Endothelial cell of umbilical vein (primary cell): ENCODE results near the gene CDX1. TPM values are rescaled to one million over a fixed set of nuclear protein-coding genes. Genes with fewer than 3 reads are reported as not detected.

Experiments
- BruUV-seq: library from RNA; stranded (reverse); fragments of 400-500 nt; replicated peaks from 2 replicates; lab custom pipeline; 2021; lab: Mats Ljungman, UMichigan
- CTCF ChIA-PET: fragments of 300-600, 350-600 bp; sonication (Branson Sonifier 250); formaldehyde crosslinking; loops from one replicate; lab custom pipeline; 2021; ENCODE audit warnings: antibody characterized with exemption, inconsistent platforms; lab: Charles Lee
- POLR2A ChIA-PET: fragments of 300-600, 350-600 bp; sonication (Branson Sonifier 250); formaldehyde crosslinking; loops from one replicate; lab custom pipeline; 2021; ENCODE audit warnings: antibody characterized with exemption, inconsistent platforms; lab: Charles Lee
- DNase-seq: peaks from one replicate; pipeline ENCODE4 v3.0.0-alpha.2; 2011; ENCODE audit warnings: low read depth, low spot score
- FAIRE-seq: peaks from 2 replicates; lab custom pipeline; 2011; peaks lifted over from hg19 to GRCh38; lab: Jason Lieb, UNC
- H2AFZ ChIP-seq: 2 replicates; pipeline ENCODE4 v1.6.0; 2012; ENCODE audit warnings: low read depth, low read length, control low read depth, inconsistent platforms
- H3K27ac ChIP-seq: 2 replicates; pipeline ENCODE4 v1.5.1; 2011; ENCODE audit warnings: low read depth, mild to moderate bottlenecking, control low read depth, low read length, moderate library complexity; ENCODE audit not compliant: insufficient read depth
- H3K27me3 ChIP-seq, 2 experiments: 2 replicates each; pipeline versions ENCODE4 v1.6.0 to v1.6.1; 2011; ENCODE audit warnings: low read length in 2 of 2, mixed read lengths in 1 of 2; ENCODE audit not compliant: control insufficient read depth in 2 of 2, insufficient read depth in 2 of 2
- H3K36me3 ChIP-seq, 2 experiments: 2 replicates in 1 of 2; 3 replicates in 1 of 2; pipeline ENCODE4 v1.5.1; 2011; ENCODE audit warnings: low read length in 2 of 2, mild to moderate bottlenecking in 1 of 2, moderate library complexity in 1 of 2; ENCODE audit not compliant: control insufficient read depth in 2 of 2, insufficient read depth in 2 of 2; ENCODE audit errors: extremely low read depth in 1 of 2
- H3K4me1 ChIP-seq: 3 replicates; pipeline ENCODE4 v1.5.1; 2011; ENCODE audit warnings: mild to moderate bottlenecking, low read length; ENCODE audit not compliant: control insufficient read depth, insufficient read depth; ENCODE audit errors: extremely low read depth
- H3K4me2 ChIP-seq: 2 replicates; pipeline ENCODE4 v1.6.1; 2011; ENCODE audit warnings: low read length, control low read depth, mixed read lengths; ENCODE audit not compliant: insufficient read depth
- H3K4me3 ChIP-seq, 3 experiments: fragments of 200-600 bp in 1 of 3; sonication (generic), shearing (Covaris generic) in 1 of 3; replicated peaks in 1 of 3; 2 replicates each; pipeline ENCODE4 v1.5.1; 2011 to 2016; ENCODE audit warnings: control low read depth in 3 of 3, low read length in 3 of 3, mild to moderate bottlenecking in 2 of 3, inconsistent platforms in 1 of 3, low read depth in 1 of 3, moderate library complexity in 1 of 3; ENCODE audit not compliant: insufficient read depth in 1 of 3
- H3K79me2 ChIP-seq: 2 replicates; pipeline ENCODE4 v1.6.0; 2012; ENCODE audit warnings: low read length, inconsistent platforms; ENCODE audit not compliant: control insufficient read depth, insufficient read depth
- H3K9ac ChIP-seq: replicated peaks from 2 replicates; pipeline ENCODE3; 2011; ENCODE audit warnings: low read length, control low read depth; ENCODE audit not compliant: insufficient read depth; ENCODE audit errors: extremely low read depth
- H3K9me1 ChIP-seq: replicated peaks from 3 replicates; pipeline ENCODE4 v1.6.0; 2011; ENCODE audit warnings: mild to moderate bottlenecking, low read length; ENCODE audit not compliant: control insufficient read depth, insufficient read depth; ENCODE audit errors: extremely low read depth
- H3K9me3 ChIP-seq: replicated peaks from 2 replicates; pipeline ENCODE4 v1.5.1; 2012; ENCODE audit warnings: low read length, inconsistent platforms; ENCODE audit not compliant: control insufficient read depth, insufficient read depth
- H4K20me1 ChIP-seq: replicated peaks from 2 replicates; pipeline ENCODE3; 2011; ENCODE audit warnings: mild to moderate bottlenecking, low read length; ENCODE audit not compliant: control insufficient read depth, insufficient read depth; ENCODE audit errors: extremely low read depth
- EZH2 ChIP-seq: IDR thresholded peaks from 2 replicates; pipeline ENCODE4 v1.6.1; 2012; ENCODE audit warnings: borderline replicate concordance, low read depth, mild to moderate bottlenecking, moderate library complexity, low read length, inconsistent platforms; ENCODE audit not compliant: severe bottlenecking
- FOS ChIP-seq: IDR thresholded peaks from 2 replicates; pipeline ENCODE4 v1.6.1; 2011; ENCODE audit warnings: mild to moderate bottlenecking, low read length, moderate library complexity, borderline replicate concordance; ENCODE audit not compliant: insufficient read depth
- GATA2 ChIP-seq: IDR thresholded peaks from 2 replicates; pipeline ENCODE4 v1.7.0; 2011; ENCODE audit warnings: low read depth, mild to moderate bottlenecking, moderate library complexity, mixed read lengths, low read length; ENCODE audit not compliant: insufficient read length, insufficient read depth
- JUN ChIP-seq: IDR thresholded peaks from 2 replicates; pipeline ENCODE4 v1.6.1; 2011; ENCODE audit warnings: borderline replicate concordance, low read depth; ENCODE audit not compliant: insufficient read length, insufficient read depth
- MYC ChIP-seq: IDR thresholded peaks from one replicate; pipeline ENCODE4 v1.6.1; 2011; ENCODE audit warnings: mild to moderate bottlenecking, low read depth, low read length
- POLR2A ChIP-seq: IDR thresholded peaks from 2 replicates; pipeline ENCODE4 v1.6.1; 2012; ENCODE audit warnings: low read depth, mild to moderate bottlenecking, control low read depth, low read length
- POLR2AphosphoS5 ChIP-seq: IDR thresholded peaks from 2 replicates; pipeline ENCODE4 v1.6.1; 2012; ENCODE audit warnings: low read depth, mild to moderate bottlenecking, control low read depth, low read length, moderate library complexity; ENCODE audit not compliant: insufficient read depth
- dilution Hi-C: fragments of 300-500 bp; cut with MboI; formaldehyde crosslinking; loops from one replicate; pipeline ENCODE4 v1.15.0; 2019; ENCODE audit warnings: low sequenced_read_pairs; ENCODE audit not compliant: extremely low pct_ligation_motif_present
- intact Hi-C: fragments of 100-400 bp; cut with micrococcal nuclease; formaldehyde crosslinking; loops from one replicate; pipeline ENCODE4 v1.10.0; 2022
- polyA plus RNA-seq, 4 experiments: library from polyadenylated mRNA; depleted of rRNA in 3 of 4; stranded (reverse) in 3 of 4; unstranded in 1 of 4; fragments of >200 nt; gene quantifications; 2 replicates each; pipeline versions ENCODE4 v1.2.1 to v1.2.3, GENCODE V29; 2011 to 2012; ENCODE audit warnings: missing spikeins in 1 of 4
- total RNA-seq: library from RNA; stranded (reverse); gene quantifications from 2 replicates; pipeline ENCODE4 v1.2.3, GENCODE V29; 2021
- TF ChIP-seq, protein P1 (sequence below): IDR thresholded peaks from 2 replicates; pipeline ENCODE4 v1.6.1; 2011; ENCODE audit not compliant: insufficient read depth, insufficient read length
- TF ChIP-seq, protein P2 (sequence below), 2 donors: IDR thresholded peaks; 1 replicate in 1 of 2; 2 replicates in 1 of 2; pipeline ENCODE4 v1.5.1; 2011; ENCODE audit warnings: low read length in 2 of 2, mild to moderate bottlenecking in 2 of 2, moderate library complexity in 2 of 2, control low read depth in 1 of 2, inconsistent platforms in 1 of 2, low read depth in 1 of 2; ENCODE audit not compliant: insufficient read depth in 1 of 2; ENCODE audit errors: extremely low read depth in 1 of 2

Gene CDX1
- total and polyA plus RNA-seq, 2 donors (not counting 3 experiments of a cell fraction or from before 2014, with no cell fraction given): not detected

DNA sequence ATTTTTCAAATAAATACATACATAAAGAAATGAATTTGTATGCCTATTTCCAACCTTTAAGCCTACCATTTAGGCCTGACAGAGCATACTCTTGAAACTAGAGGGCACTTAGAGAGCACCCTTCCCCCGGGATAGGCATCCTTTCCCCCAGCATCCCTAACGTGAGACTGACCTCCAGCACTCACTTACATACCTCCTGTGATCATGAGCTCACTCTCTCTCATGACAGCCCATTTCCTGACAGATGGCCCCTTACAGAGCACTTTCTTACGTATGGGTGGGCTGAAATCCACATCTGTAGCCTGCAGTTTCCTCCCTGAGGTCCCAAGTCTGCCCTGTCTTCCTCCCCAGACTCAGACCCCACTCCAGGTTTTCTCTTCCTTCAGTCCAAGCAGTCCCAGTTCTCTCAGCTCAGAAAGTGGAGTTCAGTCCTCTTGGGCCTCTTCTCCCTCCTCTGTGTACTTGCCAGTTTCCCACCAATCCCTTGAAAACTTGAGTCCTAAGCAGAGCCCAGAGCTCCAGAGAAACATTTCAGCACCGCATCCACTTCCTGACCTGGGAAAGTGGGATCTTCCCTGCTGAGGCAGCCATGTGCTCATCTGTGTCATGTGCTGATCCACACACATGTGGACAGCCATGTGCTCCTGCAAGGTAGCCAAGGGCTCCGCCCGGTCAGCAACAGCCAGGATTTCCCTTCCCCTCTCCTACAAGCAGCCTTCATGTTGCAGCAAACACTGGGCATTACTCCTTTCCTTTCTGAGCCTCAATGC, 2.2 kb upstream of the CDX1 start:
- H3K27ac ChIP-seq: no peak overlapping the region
- BruUV-seq: no TSS peak

DNA sequence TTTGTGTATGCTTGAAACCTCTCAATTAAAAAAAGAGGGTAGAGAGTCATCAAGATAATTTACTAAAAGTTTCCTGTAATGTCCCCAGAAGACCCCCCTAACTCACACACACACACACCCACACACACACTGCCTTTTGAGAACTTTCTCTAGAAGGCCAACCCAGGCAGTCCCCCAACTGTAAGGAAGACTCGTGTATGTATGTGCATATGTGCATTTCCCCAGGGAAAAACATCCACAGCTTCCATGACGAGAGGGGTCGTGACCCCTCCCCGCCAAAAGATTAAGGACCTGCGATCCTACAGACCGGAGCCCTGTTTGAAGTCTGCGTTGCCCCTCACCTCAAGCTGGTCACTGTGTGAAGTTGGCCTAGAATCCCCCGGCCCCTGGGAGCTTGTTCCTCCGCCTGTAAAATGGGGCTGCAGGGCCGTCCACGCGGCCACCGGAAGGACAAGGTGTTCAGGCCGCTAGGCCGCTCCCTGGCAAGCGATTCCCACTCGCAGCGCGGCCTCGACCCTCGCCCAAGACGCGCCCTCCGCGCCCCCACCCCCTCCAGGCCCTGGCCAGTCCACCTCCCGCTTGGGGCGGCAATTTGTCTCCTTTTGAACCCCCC, 435 bp upstream of the CDX1 start:
- H3K36me3 ChIP-seq: no peaks in the 10 kb centered on the region

More for the DNA sequence above, 2.2 kb upstream of the CDX1 start:
- no peak overlapping the region for H3K4me3 ChIP-seq
- no peaks in the 10 kb centered on the region for H3K9me1 ChIP-seq
- no peaks in the 10 kb centered on the region for H3K9me3 ChIP-seq
- no peak overlapping the region for H3K9ac ChIP-seq
- dilution Hi-C loops (no loop called here), intact Hi-C loops (no loop called here)
- no peak for FAIRE-seq
- H4K20me1 ChIP-seq: no peaks in the 10 kb centered on the region
- no peaks in the 10 kb centered on the region for H3K36me3 ChIP-seq
- ChIA-PET POLR2A (no interaction called here), CTCF (interaction anchor here (1.0 to 1.7 kb wide), 3 partner anchors 9 to 12 kb away, joined by 3 to 8 read pairs (median 4); no protein-coding TSS in a partner anchor)
- H3K4me1 ChIP-seq: no peaks in the 10 kb centered on the region
- no peak overlapping the region for H2AFZ ChIP-seq
- peaks cover 29 to 32% of the 10 kb centered on the region in 2 experiments for H3K27me3 ChIP-seq
- no peak for DNase-seq
- TF ChIP-seq, protein P1, sequence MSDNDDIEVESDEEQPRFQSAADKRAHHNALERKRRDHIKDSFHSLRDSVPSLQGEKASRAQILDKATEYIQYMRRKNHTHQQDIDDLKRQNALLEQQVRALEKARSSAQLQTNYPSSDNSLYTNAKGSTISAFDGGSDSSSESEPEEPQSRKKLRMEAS: peak; percentile 59
- TF ChIP-seq POLR2AphosphoS5: no peak
- no peak overlapping the region for H3K4me2 ChIP-seq
- H3K79me2 ChIP-seq: no peaks in the 10 kb centered on the region

More for the DNA sequence above, 435 bp upstream of the CDX1 start:
- BruUV-seq: no TSS peak
- no peak overlapping the region for H3K4me3 ChIP-seq
- H2AFZ ChIP-seq: no peak overlapping the region
- H3K9me3 ChIP-seq: no peaks in the 10 kb centered on the region
- dilution Hi-C loops (no loop called here), intact Hi-C loops (no loop called here)
- H3K4me1 ChIP-seq: no peaks in the 10 kb centered on the region
- POLR2A ChIA-PET: no interaction called here
- H3K4me2 ChIP-seq: no peak overlapping the region
- H3K27ac ChIP-seq: no peak overlapping the region
- CTCF ChIA-PET: interaction anchor here (0.9 to 1.4 kb wide), 2 partner anchors 26 to 52 kb away, joined by 3 read pairs; no protein-coding TSS in a partner anchor
- H3K27me3 ChIP-seq: peaks cover 40 to 41% of the 10 kb centered on the region in 2 experiments
- no peak overlapping the region for H3K9ac ChIP-seq
- TF ChIP-seq, protein P1: no peak
- TF ChIP-seq POLR2A: no peak
- TF ChIP-seq, protein P2, sequence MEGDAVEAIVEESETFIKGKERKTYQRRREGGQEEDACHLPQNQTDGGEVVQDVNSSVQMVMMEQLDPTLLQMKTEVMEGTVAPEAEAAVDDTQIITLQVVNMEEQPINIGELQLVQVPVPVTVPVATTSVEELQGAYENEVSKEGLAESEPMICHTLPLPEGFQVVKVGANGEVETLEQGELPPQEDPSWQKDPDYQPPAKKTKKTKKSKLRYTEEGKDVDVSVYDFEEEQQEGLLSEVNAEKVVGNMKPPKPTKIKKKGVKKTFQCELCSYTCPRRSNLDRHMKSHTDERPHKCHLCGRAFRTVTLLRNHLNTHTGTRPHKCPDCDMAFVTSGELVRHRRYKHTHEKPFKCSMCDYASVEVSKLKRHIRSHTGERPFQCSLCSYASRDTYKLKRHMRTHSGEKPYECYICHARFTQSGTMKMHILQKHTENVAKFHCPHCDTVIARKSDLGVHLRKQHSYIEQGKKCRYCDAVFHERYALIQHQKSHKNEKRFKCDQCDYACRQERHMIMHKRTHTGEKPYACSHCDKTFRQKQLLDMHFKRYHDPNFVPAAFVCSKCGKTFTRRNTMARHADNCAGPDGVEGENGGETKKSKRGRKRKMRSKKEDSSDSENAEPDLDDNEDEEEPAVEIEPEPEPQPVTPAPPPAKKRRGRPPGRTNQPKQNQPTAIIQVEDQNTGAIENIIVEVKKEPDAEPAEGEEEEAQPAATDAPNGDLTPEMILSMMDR (IDR thresholded peaks at IDR 0.05; ENCODE audit: extremely low read depth in 1 of 2, insufficient read depth in 1 of 2, low read depth in 1 of 2, low read length in 2 of 2): no peak
- no peak for TF ChIP-seq JUN
- no peak for TF ChIP-seq MYC
- TF ChIP-seq FOS: no peak
- TF ChIP-seq EZH2: no peak
- no peak for TF ChIP-seq POLR2AphosphoS5
- TF ChIP-seq GATA2: no peak
- no peaks in the 10 kb centered on the region for H3K79me2 ChIP-seq
- H3K9me1 ChIP-seq: no peaks in the 10 kb centered on the region
- no peaks in the 10 kb centered on the region for H4K20me1 ChIP-seq
- FAIRE-seq: no peak
- DNase-seq: no peak
